Erythroblast (primary cell): ENCODE measurements around the gene UNC13A.

Experiments
- DNase-seq, 2 experiments: peaks; one replicate each; lab custom pipeline; 2025; lab: John Stamatoyannopoulos, UW
- GATA1 ChIP-seq: IDR thresholded peaks from 2 replicates; pipeline ENCODE4 v1.6.1; 2011; ENCODE audit warnings: low read depth, mild to moderate bottlenecking, control low read depth, low read length, moderate library complexity
- POLR2A ChIP-seq: IDR thresholded peaks from 2 replicates; pipeline ENCODE4 v1.6.1; 2011; ENCODE audit warnings: mild to moderate bottlenecking, low read length

The UNC13A gene

GRCh38 chr19:17687857-17688784 lies at the start of gene UNC13A:
Gene UNC13A, minus strand, starts transcription at chr19:17688354. Its CDS starts 155 bp downstream, at chr19:17688199.
- TF ChIP-seq GATA1, result no peak
- TF ChIP-seq POLR2A, result no peak
- peak in 1 of 2 experiments; percentile 44 for DNase-seq

GRCh38 chr19:17737690-17738153 lies 49.6 kb upstream of the UNC13A start:
- no peak for DNase-seq
- TF ChIP-seq POLR2A (no peak), GATA1 (no peak)

GRCh38 chr19:17735410-17735809 lies 47.3 kb upstream of the UNC13A start:
- DNase-seq, result no peak
- TF ChIP-seq POLR2A (no peak), GATA1 (no peak)

- DNase-seq, result no peak
- TF ChIP-seq GATA1, result no peak
- no peak for TF ChIP-seq POLR2A
Observed at GRCh38 chr19:17734146-17734545, 46.0 kb upstream of the UNC13A start.

GRCh38 chr19:17733127-17733526 lies 45.0 kb upstream of the UNC13A start:
- DNase-seq, result no peak
- no peak for TF ChIP-seq GATA1
- no peak for TF ChIP-seq POLR2A

GRCh38 chr19:17727843-17728242 lies 39.7 kb upstream of the UNC13A start:
- no peak for TF ChIP-seq POLR2A
- no peak for DNase-seq

GRCh38 chr19:17726964-17727773 lies 39.0 kb upstream of the UNC13A start:
- no peak for DNase-seq
- TF ChIP-seq GATA1 (no peak), POLR2A (no peak)

- no peak for TF ChIP-seq GATA1
- TF ChIP-seq POLR2A, result no peak
- no peak for DNase-seq
Observed at GRCh38 chr19:17726136-17726741, 38.1 kb upstream of the UNC13A start.

- DNase-seq, result no peak
- no peak for TF ChIP-seq GATA1
- TF ChIP-seq POLR2A, result no peak
Observed at GRCh38 chr19:17725422-17726078, 37.4 kb upstream of the UNC13A start.

- no peak for TF ChIP-seq GATA1
- TF ChIP-seq POLR2A, result no peak
- DNase-seq, result no peak
Observed at GRCh38 chr19:17724655-17725054, 36.5 kb upstream of the UNC13A start.

GRCh38 chr19:17722655-17723240 lies 34.6 kb upstream of the UNC13A start:
- DNase-seq, result no peak
- TF ChIP-seq GATA1, result no peak
- no peak for TF ChIP-seq POLR2A

GRCh38 chr19:17721821-17722220 lies 33.7 kb upstream of the UNC13A start:
- DNase-seq, result no peak
- TF ChIP-seq POLR2A (no peak), GATA1 (no peak)
